HUES48 (cell line): ENCODE data around the gene CDCP2.

Source experiments
- H3K27ac ChIP-seq: one replicate; pipeline ENCODE4 v1.7.0; 2013; ENCODE audit warnings: low read depth, low read length, inconsistent platforms
- H3K27me3 ChIP-seq: 2 replicates; pipeline ENCODE4 v1.6.1; 2013; ENCODE audit warnings: mild to moderate bottlenecking, low read length; ENCODE audit not compliant: control insufficient read depth, insufficient read depth
- H3K36me3 ChIP-seq: 2 replicates; pipeline ENCODE4 v1.6.1; 2013; ENCODE audit warnings: low read length; ENCODE audit not compliant: control insufficient read depth, insufficient read depth
- H3K4me1 ChIP-seq: 2 replicates; pipeline ENCODE4 v1.6.1; 2013; ENCODE audit warnings: mild to moderate bottlenecking, low read length; ENCODE audit not compliant: control insufficient read depth, insufficient read depth
- H3K4me3 ChIP-seq: 2 replicates; pipeline ENCODE4 v1.5.1; 2013; ENCODE audit warnings: mild to moderate bottlenecking, low read depth, low read length
- H3K9ac ChIP-seq: 2 replicates; pipeline ENCODE4 v1.6.1; 2013; ENCODE audit warnings: mild to moderate bottlenecking, low read depth, low read length, moderate library complexity
- H3K9me3 ChIP-seq: 2 replicates; pipeline ENCODE4 v1.6.1; 2013; ENCODE audit warnings: low read length; ENCODE audit not compliant: control insufficient read depth, insufficient read depth

CDCP2 gene

DNA sequence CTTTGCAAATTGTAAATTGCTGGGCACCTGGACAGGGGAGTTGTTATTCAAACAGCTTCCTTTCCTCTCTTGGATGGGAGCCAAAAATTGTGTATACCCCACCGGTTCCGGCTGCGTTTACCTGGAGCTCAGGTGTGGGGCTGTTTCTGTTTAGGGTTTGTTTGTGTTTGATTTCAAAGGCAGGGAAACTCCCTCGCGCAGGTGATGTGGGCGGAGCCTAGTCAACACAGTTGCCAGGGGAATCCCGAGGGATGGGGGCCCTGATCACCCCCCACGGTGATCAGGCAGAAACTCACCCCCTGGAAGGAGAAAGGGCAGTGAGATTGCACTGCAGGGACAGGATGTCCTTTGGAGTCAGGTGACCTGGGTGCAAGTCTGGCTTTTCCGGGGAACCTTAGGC is 28.3 kb downstream of the CDCP2 start:
- H3K9ac ChIP-seq, result no peak overlapping the region
- no peaks in the 10 kb centered on the region for H3K9me3 ChIP-seq
- H3K4me1 ChIP-seq, result peaks cover 21% of the 10 kb centered on the region
- no peaks in the 10 kb centered on the region for H3K36me3 ChIP-seq
- H3K4me3 ChIP-seq, result no peak overlapping the region
- H3K27me3 ChIP-seq, result peaks cover 14% of the 10 kb centered on the region
- H3K27ac ChIP-seq, result no peak overlapping the region

DNA sequence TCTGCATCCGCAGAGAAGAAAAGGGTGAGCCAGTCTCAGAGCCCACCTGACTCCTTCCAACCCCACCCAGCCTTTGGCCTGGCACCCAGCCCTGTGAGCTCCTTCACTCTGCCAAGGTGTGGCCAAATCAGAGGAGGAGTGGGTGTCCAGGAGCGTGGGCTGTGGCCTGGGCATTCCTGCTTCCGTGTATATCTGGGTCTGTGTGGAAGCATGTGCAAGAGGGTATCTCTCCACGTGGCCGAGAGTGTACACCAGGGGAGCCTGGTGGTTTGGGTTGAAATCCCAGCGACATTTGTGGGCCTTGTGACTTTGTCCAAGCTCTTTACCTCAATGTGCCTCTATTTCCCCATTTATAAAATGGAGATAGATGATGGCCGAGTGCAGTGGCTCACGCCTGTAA is 29.8 kb downstream of the CDCP2 start:
- Histone ChIP-seq H3K36me3 (no peaks in the 10 kb centered on the region), H3K4me3 (no peak overlapping the region), H3K27me3 (peaks cover 14% of the 10 kb centered on the region), H3K9ac (no peak overlapping the region), H3K4me1 (peaks cover 21% of the 10 kb centered on the region), H3K9me3 (no peaks in the 10 kb centered on the region), H3K27ac (no peak overlapping the region)

DNA sequence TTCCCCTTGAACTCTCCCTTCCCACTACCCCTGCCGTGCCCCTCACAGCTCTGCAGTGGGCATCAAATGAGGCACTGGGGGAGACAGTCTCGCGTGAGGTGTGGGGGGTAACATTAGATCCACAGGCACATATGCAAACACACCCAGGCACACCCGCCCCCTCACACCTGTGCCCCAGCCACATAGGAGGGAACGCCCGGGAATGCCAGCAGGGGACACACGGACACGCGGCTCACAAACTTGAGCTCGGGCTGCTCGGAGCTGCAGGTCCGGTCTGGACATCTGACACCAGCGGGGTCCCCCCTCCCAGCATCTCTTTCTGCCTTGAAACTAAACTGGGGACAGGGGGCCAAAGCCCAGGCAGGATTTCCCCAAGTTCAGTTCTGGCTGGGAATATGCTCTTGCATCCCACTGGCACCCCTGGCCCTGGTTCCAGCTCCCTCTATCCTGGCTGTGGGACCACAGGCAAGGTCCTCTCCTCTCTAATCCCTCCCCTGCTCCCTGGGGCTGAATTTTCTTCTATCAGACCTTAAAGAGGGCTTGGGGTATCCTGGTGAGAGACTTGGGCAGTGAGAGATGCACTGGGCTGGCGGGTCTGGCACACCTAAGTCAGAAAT is 30.6 kb downstream of the CDCP2 start:
- Histone ChIP-seq H3K9me3 (no peaks in the 10 kb centered on the region), H3K27ac (no peak overlapping the region), H3K4me1 (peaks cover 21% of the 10 kb centered on the region), H3K4me3 (peak overlapping the region; percentile 43), H3K9ac (no peak overlapping the region), H3K27me3 (peaks cover 14% of the 10 kb centered on the region), H3K36me3 (no peaks in the 10 kb centered on the region)

DNA sequence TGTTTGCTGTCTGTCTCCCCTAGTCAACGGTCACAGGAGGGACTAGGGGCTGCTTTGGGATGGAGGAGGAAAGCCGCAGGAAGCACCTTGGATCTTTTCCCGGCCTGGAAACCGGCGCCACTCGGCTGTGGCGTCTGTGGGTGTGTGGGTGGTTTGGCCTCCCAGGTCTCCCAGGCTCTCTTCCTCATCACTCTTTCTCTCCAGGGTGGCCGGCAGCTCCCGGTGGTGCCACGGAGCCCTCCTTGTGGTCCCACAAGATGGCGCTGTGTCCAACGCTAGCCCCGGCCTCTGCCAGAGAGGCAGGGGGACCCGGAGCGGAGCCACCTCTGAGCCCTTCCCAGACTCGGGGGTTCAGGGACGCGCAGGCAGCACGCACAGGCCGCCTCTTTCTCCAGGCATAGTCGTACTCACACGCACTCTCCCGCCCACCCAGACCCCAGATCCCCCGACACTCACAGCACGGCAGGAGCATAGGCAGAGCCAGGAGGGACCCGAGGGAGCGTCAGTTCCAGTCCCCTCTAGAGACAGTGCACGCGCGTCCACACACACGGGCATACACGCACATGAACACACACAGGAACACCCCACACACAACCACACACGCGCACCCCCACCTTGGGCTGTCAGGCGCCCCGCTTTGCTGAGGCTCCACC is 31.2 kb downstream of the CDCP2 start:
- Histone ChIP-seq H3K27me3 (peaks cover 14% of the 10 kb centered on the region), H3K36me3 (no peaks in the 10 kb centered on the region), H3K9me3 (no peaks in the 10 kb centered on the region), H3K4me3 (peak overlapping the region; percentile 43), H3K9ac (no peak overlapping the region), H3K4me1 (peaks cover 21% of the 10 kb centered on the region), H3K27ac (no peak overlapping the region)

DNA sequence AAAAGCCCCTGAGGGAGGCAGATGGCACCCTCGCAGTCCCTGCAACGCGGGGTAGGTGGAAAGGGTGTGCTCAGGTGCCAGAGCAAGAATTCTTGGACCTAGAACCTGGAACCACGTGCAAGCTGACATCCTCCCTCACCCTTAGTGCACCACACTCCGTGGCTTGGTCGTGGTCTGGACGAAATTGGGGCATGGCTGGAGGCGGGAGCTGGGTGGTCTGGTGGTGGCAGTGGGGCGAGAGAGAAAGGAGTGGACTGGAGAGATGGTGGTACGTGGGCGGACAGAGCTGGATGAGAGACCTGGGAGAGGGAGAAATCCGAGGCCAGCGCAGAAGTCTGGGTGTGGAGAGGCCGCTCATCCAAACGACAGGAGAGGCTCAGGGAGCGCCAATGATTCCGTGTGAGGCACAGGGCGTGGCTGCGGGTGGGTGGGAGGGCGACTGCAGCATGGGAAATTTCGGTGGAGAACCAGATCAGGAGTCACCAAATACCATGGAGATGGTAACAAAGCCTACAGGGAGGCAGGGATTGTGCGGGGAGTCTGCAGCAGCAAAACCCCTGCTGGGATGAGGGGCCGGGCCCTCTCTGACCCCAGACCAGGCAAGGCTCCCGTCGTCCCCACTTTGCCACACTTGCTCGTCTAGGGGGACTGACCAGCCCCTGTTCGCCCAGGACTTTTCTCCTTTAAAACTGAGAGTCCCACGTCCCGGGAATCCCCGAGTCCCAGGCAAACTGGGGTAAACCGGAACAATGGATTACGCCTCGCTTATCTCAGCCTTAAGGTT is 31.9 kb downstream of the CDCP2 start:
- no peak overlapping the region for H3K9ac ChIP-seq
- H3K9me3 ChIP-seq, result no peaks in the 10 kb centered on the region
- no peaks in the 10 kb centered on the region for H3K36me3 ChIP-seq
- H3K4me3 ChIP-seq, result no peak overlapping the region
- H3K27me3 ChIP-seq, result peaks cover 14% of the 10 kb centered on the region
- peaks cover 21% of the 10 kb centered on the region for H3K4me1 ChIP-seq
- H3K27ac ChIP-seq, result no peak overlapping the region

DNA sequence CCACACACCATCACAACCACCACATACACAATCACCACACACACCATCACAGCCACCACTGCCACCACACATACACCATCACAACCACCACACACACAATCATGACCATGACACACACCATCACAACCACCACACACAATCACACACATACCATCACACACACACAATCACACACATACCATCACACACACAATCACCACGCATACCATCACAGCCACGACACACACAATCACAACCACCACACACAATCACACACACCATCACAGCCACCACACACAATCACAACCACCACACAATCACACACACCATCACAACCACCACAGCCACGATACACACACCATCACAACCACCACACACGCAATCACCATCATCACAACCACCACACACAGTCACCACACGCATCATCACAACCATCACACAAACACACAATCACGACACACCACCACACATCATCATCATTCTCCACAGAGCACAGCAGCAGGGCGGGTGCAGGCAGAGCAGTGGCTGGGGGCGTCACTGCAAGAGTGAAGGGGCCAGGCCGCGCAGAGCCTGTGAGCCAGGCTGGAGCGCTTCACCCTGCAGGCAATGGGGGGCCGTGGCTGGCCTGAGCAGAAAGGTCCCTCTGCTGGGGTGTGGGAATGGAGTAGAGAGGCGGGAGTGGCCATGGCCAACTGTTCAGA is 32.6 kb downstream of the CDCP2 start:
- Histone ChIP-seq H3K4me1 (peaks cover 21% of the 10 kb centered on the region), H3K36me3 (no peaks in the 10 kb centered on the region), H3K4me3 (no peak overlapping the region), H3K27me3 (peaks cover 14% of the 10 kb centered on the region), H3K9me3 (no peaks in the 10 kb centered on the region), H3K9ac (no peak overlapping the region), H3K27ac (no peak overlapping the region)

DNA sequence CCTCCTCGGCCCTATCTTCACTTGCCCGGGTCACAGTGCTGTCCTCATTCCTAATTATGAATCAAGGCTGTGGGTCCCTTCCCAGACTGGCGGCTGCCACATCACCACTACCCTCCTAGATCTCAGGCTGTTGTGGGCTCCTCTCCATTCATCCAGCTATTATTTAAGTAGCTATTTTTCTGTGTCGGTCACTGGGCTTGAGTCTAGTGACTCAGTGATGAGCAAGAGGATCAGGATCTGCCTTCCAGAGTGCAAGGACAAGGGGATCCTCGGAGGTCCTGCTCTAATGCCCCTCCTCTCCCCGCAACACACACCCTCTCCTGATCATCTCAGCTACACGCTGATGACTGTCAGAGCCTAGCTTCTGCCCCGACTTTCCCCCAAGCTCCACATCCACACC is 34.1 kb downstream of the CDCP2 start:
- Histone ChIP-seq H3K4me3 (no peak overlapping the region), H3K4me1 (peaks cover 9% of the 10 kb centered on the region), H3K36me3 (no peaks in the 10 kb centered on the region), H3K9me3 (no peaks in the 10 kb centered on the region), H3K9ac (no peak overlapping the region), H3K27ac (no peak overlapping the region), H3K27me3 (peaks cover 14% of the 10 kb centered on the region)

DNA sequence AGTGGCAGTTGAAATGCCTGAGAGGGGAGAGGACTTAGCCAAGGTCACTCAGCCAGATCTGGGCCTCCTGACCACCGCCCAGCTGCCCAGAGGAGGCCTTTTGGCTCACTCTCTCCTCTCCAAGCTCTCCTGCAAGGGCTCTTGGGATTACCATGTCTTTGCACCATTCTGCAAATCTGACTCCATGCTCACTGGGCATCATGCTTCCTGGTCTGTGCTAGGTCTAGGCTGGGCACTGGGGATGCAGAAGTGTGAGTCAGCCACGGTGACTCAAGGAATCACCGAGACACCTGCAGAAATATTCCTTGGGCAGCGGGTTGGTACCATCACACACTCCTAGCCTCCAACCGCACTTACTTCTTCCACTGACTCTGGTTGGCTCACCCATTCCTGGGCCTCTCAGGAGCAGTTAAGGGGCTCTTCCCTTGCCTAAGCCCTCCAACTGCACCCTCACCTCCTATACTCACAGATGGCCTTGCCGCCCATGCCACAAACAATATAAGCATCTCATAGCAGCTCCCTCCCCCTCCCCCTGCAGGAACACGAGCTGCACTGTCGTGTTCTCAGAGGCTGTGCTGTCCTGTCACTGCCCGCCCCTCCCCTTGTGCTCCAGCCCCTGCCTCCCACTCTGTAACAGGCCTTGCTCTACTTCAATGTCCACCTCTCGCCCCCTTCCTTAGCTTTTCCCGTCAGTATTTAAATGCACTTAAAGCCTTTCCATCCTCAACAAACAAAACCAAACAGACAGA is 34.8 kb downstream of the CDCP2 start:
- H3K27ac ChIP-seq, result no peak overlapping the region
- no peak overlapping the region for H3K9ac ChIP-seq

DNA sequence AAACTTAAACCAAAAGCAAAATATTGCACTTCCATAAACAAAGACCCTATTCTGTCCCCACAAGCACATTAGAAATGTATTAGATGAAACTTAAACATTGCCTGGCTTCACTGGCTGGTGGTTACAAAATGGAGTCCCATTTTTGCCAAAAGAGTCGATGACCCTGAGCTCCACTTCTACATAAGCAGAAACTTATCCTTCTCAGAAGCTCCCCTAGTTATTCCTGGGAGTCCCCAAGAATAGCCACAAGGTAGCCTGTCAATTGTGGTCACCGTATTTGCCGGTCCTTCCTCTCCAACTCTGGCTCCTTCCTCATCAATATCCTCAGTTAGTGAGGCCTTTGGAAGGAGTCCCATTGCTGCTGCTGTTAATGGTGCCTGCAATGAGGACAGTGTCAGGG is 37.3 kb downstream of the CDCP2 start:
- Histone ChIP-seq H3K9ac (no peak overlapping the region), H3K27me3 (no peaks in the 10 kb centered on the region), H3K36me3 (no peaks in the 10 kb centered on the region), H3K4me3 (no peak overlapping the region), H3K9me3 (no peaks in the 10 kb centered on the region), H3K4me1 (no peaks in the 10 kb centered on the region), H3K27ac (no peak overlapping the region)

More for the DNA sequence above, 34.8 kb downstream of the CDCP2 start:
- no peaks in the 10 kb centered on the region for H3K9me3 ChIP-seq
- H3K27me3 ChIP-seq, result peaks cover 13% of the 10 kb centered on the region
- H3K36me3 ChIP-seq, result no peaks in the 10 kb centered on the region
- no peak overlapping the region for H3K4me3 ChIP-seq
- peaks cover 8% of the 10 kb centered on the region for H3K4me1 ChIP-seq

DNA sequence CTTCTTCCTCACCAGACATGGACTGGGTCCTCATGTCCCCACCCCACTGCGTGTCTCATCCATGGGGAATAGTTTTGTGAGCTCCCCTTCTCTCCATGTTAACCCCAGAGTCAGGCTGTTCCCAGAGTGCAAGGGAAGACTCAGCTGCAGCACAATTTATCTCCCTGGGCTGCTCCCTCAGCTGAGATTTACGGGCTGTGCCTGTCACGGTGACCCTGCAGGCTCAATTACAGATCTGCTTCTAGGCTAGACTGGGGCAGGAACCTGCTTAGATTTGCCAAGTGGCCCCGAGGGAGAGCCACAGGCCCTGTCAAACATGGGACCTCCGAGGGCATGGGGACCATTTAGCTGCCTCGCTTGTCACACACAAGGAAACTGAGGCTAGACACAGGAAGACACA is 37.8 kb downstream of the CDCP2 start:
- no peaks in the 10 kb centered on the region for H3K9me3 ChIP-seq

More for the DNA sequence above, 37.8 kb downstream of the CDCP2 start:
- H3K4me3 ChIP-seq, result no peak overlapping the region
- H3K27ac ChIP-seq, result no peak overlapping the region
- H3K9ac ChIP-seq, result no peak overlapping the region
- no peaks in the 10 kb centered on the region for H3K27me3 ChIP-seq
- no peaks in the 10 kb centered on the region for H3K36me3 ChIP-seq
- no peaks in the 10 kb centered on the region for H3K4me1 ChIP-seq
